NCI-H446 treated with DMSO at 0.1 percent for 48 hours (cell line): Measurements from ENCODE around the gene LMOD3.

Experiments used
- DNase-seq: peaks from one replicate; lab custom pipeline; 2025; lab: John Stamatoyannopoulos, UW

LMOD3 gene

DNA sequence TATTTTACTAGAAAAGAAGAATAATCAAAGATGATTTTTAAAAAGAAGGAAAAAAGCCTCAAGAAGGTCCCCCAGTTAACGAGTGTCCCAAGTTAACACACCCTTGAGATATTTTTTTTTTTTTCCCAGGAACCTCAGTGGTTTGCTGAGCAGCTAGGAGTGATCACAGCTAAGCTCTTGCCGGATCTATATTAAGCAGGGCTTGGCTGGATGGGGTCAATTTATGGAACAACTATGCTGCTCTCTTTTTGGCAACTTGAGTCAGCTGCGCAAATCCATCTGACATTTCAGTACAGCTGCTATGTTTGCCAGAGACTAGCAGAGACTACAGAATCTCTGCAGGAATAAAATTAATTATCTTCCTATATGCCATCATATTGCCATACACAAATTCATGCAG is at the start of gene LMOD3:
Gene LMOD3, minus strand, starts transcription at position 193 of the 400 bp plus-strand sequence. CDS start 209 bp downstream, outside the sequence.
- no peak for DNase-seq

DNA sequence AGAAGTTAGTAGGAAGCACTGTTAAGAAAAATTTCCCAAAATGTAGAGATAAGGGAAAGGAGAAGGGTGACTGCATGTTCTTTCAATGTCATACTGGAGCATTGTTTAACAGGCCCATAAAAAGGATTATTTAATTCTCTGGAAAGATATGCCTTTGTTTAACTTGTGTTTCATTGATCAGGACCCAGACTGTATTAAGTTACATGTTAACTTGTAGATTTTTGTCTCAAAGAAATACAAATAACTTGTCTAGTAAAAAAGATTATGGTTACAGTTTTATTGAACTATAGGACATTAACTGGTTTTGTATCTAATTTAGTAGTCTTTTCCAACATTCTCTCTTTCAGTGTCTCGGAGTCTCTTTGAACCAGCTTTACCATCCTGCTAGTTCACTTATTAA is 49.7 kb upstream of the LMOD3 start:
- no peak for DNase-seq

DNA sequence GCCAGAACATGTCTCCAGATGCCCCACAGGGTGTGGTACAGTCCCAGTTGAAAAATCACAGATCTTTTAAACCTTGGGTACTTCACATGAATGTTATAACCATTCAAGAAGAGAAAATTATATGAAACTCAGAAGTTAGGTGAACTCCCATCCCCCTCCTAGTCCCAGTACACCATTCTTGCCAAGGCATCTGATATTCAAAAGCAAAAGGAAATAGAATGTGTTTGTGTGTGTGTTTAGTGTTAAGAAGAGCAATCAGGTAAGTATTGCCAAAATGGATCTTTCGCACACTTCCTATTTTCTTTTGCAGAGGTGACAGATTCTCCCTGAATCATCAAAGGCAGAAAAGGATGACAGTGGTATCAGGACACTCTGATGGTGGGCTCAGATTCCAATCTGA is 44.1 kb upstream of the LMOD3 start:
- DNase-seq: no peak

DNA sequence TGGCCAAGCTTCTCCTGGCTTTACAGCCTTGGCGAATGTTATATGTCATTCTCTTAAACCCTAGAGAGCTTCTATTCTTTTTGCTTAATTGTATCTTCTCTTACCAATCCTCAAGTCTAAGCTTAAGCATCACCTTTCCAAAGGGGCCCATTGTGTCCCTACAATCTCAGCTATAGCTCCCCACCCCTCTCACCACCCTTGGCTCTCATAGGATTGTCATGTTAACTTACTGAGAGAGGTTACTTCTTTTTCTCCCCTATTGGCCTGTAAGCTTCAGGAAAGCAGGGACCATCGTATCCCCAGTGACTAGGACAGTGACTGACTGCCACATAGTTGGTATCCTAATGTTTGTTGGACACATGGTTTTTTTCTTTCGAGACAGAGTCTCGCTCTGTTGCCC is 43.3 kb upstream of the LMOD3 start:
- no peak for DNase-seq

DNA sequence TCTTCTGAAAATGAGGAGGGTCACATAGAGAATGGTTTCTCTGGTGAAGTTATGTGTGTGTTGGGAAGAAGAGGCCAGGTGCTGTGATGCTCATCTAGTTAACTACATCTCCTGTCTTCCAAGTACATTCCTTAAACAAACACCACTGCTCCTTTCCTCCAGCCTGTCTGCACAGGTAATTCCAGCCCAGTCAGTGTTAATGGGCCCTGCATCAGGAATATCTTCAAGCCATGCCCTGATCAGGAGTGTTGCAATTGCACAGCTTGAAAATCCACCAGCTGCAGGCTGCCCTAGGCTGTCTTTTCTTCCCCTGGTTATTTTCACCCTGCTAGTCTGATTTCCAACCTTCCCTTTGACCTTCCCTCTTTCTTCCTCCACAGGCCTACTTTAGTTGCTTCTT is 41.9 kb upstream of the LMOD3 start:
- DNase-seq: no peak

DNA sequence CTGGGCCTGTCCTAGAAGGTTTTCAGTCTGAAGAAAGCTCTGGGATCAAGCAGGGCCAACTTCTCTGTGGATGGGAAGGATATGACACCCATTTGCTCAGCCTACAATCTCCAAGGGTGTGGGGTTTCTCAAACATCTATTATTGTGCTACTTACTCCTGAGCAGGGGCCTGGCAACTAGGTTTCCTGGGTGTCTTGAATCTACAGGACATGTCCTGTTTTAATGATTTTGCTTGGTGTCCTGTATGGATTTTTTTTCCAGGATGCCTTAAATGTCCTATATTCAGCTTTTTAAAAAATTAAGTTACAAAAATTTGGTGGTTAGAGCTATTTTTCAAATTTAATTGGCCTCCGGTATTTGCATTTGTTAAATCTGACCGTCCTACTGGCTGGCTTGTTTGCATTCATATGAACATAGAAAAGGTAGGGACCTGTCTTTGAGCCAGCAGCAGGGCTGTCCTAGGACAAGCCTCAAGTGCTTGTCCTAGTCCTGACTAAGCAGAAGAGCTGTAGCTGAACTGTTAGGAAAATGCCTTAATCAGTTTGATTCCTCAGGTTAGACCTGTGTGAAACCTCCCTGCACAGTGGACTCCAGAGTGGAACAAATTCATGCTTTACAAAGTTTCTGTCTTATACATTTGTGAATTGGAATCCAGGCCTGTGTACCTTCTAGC is 40.0 kb upstream of the LMOD3 start:
- DNase-seq: no peak

DNA sequence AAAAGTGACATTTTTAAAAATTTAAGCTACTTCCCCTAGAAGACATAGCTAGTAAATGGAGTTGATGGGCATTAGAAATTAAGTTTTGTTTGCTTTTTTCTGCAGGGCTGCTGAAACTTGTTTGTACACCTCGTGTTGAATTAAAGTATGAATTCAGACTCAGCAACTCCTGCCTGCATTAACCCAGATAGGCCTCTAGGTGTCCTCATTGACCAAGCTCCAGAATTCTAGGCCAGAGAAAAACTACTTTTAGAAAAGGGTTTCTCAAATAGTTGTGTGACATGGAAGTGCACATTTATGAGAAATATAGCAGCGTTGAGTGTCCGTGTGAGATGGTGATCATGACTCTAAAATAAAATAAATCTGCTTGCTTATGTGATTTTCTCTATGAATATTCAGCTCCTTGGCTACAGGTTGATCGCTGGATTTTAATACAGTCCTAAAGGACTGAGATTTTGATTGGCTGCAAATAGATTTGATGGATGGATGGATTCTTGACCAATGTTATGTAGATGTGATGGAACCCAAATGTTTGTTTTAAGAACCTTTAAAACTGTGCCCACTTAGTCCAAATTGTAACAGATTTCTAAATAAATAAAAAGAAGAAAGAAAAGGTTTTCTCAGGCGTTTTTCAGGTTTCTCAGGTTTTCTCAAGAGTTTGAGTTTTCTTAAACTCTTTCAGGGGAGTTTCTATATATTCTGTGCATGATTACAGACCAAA is 39.4 kb upstream of the LMOD3 start:
- DNase-seq: no peak

DNA sequence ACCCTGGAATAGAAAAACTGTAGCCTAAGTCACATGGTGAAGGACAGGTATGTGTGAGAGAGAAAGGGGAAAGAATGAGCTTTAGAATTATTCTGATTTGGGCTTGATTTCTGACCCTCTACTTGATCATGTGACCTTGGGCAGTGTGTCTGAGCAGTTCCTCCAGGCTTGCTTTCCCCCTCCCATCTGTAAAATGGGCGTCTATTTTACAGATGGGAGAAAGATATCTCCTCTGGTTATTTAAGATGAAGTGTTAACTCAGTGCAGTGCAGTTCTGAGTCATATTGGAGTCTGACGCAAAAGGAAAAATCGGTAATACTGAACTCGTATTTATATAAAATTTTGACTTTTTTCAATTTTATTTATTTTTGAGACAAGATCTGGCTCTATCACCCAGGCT is 38.1 kb upstream of the LMOD3 start:
- no peak for DNase-seq

DNA sequence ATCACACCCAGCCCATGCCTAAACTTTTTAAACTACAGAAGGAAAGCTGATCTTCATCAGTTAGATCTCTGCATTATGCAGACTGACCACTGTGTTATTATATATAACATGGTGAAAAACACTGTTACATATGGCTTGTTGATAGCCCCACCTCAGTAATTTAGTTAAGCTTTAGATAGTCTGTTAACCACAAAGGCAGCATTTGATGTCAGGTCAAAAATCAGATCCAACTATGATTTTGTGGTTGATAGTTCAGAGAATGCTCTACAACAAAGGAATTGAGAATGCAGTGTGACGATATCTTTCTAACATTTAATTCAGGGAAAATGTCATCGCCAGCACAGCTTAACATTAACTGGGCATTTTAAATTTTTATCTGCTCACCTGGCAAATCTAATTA is 37.7 kb upstream of the LMOD3 start:
- DNase-seq: no peak

DNA sequence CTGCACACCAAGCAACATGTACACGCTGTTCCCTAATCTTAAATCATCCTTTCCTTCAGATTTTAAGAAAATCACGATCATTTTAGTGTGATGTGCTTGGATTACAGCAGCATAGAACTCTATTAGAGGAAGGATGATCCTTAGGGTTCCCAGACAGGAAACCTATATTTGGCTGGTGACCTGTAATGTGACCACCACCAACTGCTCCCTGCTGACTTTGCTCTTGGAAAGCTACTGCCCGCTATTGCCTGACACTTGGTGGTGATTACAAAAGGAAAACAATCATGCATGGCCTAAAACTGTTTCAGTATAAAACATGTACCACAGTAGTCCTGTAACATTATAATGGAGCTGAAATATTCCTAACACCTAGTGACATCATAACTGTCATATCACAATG is 27.2 kb upstream of the LMOD3 start:
- DNase-seq: no peak

DNA sequence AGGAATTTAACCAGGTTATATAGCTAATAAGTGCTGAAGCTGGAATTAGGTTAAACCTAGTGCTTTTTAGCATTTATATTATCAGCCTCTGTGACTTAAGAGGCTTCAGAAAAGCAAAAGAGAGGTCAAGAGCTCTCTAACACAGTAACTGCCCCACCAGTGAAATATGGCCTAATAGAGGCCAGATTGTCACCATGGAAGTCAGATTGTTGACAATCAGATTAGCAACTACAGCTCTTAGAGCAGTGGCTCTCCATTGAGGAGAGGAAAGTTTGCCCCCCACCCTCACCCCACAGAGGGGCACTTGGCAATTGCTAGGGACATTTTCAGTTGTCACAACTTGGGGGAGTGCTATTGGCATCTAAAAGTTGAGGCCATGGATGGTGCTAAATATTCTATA is 23.3 kb upstream of the LMOD3 start:
- DNase-seq: no peak

DNA sequence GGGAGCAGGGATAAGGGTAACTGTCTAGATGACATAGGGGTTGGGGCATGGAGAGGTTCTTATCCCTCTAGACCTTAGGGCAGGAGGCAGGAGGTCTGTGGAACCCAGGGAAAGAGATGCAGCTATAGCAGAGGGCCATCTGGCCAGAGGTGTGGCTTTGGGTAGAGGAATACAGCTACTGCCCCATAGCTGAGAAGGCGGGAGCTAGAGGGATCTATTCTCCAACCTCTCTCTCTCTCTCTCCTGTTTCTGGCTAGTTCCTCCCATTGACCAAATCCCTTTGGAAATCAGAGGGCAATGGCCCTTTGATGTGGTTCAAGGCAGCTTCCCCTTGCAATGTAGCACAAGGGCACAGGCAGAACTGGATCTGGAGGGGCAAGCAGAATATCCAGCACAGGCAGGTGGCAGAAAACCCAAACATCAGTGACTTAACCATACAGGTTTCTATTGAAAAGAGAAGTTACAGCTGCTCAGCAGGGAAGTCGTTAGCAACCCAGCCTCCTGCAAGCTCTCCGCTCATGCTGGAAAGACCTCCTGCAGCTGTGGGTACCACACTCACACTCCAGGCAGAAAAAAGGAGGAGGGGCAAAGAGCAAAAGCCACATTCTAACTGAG is 22.3 kb upstream of the LMOD3 start:
- no peak for DNase-seq

DNA sequence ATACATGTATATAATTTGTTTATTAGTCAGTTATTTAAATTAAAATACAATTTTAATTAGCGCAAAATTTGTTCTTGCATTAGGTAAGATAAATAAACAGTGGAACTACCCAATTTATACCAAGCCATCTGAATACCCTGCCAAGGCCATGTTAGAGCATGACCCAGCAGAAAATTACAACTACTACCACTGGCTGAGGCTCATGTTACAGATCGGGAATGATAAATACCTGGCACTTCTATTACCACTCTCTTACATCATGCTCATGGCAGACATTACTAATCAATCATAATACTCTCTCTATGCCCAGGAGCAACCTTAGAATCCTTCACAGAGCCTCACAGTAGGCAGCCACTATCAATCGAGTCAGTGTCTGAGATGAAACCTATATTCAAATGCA is 21.2 kb upstream of the LMOD3 start:
- no peak for DNase-seq

DNA sequence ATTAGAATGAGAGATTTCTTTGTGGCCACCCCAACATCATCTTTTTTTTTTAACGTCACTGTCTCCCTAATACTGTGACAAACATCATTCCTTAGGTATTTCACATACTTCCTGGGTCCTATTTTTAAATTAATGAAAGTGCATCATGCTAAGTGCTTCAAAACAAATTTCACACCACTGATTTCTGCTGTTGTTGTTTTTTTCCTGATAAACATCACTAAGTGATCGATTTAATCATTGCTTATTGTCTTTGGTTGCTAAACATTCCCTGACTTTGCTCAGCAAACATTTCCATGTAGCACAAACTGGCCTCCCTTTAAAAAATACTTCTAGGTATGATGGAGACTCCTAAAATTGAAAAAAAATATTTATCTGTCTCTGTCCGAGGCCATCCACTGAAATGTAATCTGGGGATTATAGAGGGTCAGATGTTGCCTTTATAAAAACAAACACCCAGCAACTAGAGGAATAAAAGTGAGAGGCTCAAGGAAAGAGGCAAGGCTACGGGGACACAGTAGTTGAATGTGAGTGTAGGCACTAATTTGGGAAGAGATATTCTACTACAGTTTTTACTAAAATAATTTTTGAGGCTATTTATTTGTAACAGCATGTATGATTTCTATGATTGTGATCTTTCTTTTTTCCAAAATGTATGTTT is 20.5 kb upstream of the LMOD3 start:
- no peak for DNase-seq

DNA sequence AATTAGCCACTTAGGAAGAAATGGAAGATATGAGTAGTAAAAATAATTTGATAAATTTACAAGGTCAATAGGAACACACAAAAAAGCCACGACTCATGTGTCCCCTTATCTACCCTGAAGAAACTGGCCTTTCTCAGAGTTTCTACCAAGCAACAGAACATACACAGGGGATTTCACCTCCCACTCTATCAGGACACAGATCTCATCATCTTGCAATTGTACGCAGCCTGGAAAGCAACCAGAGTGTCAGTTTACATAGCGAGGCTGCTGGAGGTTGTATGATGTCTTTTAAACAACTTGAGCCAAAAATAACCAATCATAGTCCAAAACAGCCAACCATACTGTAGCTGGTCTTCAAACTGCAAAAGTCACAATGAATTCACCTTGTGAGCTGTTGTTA is 19.7 kb upstream of the LMOD3 start:
- DNase-seq: no peak

DNA sequence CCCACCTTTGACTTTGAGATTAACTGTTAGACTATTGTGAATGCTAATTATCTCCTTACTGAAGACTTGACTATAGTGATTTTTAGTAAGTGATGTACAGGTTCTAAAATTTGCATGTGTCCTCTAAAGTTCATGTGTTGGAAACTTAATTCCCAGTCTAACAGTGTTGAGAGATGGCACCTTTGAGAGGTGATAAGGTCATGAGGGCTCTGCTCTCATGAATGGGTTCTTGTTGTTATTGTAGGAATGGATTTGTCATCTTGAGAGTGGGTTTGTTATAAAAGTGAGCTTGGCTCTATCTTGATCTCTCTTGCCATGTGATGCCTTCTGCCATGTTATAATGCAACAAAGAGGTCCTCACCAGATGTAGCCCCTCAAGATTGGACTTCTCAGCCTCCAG is 18.9 kb upstream of the LMOD3 start:
- DNase-seq: no peak

DNA sequence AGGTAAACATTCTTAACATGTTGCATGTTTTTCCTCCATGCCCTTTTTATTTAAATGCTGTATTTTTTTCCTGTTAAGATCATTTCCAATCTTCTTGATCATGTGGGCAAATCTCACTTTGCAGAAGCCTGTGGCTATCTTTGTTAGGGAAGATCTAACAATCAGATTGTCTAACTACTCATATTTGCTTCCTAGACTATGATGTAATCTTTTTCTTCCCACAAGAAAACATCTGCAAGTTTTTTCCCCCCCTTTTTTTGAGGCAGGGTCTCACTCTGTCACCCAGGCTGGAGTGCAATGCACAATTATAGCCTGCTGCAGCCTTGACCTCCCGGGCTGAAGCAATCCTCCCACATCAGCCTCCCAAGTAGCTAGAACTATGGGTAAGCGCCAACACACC is 15.0 kb upstream of the LMOD3 start:
- no peak for DNase-seq

DNA sequence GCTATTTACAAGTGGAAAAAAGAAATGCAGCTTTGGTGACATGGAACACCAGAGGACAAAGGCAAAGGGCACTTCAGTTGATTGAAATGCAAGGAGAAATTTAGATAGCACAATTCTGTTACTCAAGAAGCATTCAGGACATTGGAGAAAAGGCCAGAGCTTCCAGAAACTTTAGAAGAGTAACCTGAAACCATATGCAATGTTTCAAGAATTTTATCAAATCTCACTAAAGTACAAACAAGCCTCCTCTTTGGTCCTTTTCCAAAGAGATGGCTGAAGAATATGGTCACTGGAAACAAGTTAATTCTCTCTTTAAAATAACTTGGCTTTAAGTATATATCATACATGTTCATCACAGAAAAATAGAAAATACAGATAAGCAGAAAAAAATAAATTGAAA is 14.6 kb upstream of the LMOD3 start:
- no peak for DNase-seq

DNA sequence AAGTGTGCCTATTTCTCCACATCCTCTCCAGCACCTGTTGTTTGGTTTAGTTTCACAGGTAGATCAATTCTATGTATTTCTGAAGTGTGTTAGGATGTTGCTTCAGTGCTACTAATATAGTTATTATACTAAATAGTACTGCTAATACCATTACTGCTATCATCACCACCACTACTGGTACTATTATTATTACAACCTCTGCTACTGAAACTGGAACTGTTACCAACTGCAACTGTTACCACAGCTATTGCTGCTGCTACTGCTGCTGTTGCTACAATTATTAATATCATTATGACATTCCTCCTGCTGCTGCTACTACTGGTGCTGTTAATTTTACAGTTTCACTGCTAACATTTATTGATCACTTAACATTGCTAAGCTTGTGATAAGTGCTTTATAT is 8.3 kb upstream of the LMOD3 start:
- no peak for DNase-seq

DNA sequence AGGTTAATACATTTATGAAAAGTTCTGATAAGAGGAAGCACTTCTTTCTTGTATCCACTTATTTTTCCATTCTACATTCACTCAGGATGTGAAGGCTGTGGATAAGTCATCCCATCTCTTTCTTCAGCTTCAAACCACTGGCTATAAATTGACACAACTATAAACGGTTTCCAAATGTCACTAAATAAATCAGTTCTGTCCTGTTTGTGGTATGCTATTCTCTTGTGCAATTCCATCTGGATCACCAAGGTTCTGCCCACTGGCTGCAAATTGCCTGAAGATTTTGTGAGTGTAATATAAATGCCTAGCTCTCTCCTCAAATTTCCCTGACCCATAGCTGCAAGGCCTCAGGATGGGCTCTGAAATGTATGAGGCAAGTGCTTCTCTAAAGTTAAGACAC is 7.1 kb upstream of the LMOD3 start:
- DNase-seq: no peak

DNA sequence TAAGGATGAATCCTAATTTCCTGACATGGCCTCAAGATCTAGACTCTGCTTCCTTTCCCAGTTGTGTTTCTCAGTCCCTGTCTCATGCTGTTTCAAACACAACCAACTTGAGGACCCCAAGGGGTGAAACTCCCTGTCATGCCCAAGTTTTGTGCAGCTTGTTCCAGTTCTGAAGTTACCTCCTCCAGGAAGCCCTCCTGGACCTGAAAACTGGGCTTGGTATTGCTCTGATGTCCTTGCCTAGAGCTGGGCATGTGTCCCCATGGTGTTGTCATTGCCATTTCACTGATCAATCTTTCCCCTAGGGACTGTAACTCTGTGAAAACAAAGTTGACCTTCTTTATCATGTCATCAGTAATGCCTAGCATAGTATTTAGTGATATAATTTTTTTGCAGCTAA is 6.1 kb upstream of the LMOD3 start:
- no peak for DNase-seq

DNA sequence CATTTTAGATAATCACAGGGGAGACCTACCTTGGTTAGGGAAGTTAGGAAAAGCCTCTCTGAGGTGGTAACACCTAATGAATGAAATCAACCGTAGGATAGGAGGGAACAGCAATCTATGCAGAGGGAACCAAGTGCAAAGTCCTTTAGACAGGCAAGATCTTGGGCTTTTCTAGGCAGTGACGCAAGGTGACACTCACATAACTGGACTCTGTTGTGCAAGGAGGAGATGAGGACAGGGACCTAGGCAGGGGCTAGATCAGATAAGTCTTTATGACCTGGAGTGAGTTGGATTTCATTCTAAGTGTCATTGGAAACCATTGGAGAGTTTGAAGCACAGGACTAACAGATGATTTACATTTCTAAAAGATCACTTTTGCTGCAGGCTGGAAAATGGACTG is 4.6 kb upstream of the LMOD3 start:
- no peak for DNase-seq

DNA sequence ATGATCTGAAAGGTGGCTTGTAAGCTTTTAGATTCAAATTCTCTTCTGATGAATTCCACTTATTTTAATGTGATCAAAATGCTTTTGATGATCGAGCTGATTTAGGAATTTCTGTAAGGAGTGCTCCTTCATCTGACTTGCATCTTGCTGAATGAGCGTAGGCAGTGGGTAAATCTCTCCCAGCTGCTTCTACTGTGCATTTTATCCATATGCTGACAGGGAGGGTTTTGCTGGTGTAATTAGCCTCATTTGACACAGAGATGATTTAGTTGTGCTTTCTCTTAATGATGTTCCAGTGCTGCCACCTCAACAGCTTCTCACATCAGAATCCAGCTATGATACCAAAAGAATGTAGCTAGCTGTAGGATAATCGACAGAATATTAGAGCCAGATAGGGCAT is 3.8 kb upstream of the LMOD3 start:
- DNase-seq: no peak
